SKM-1 (cell line): ENCODE measurements around the gene BICDL1.
A peak's percentile ranks its signal among the peaks of the same experiment; 100 is the strongest.
"Not testable (repeated sequence)": the region's sequence is repeated elsewhere in the genome, so short reads cannot be mapped to it uniquely, and the experiment has no call there.

ENCODE experiments used
- DNase-seq: peaks from one replicate; lab custom pipeline; 2025; ENCODE audit not compliant: unreplicated experiment; lab: John Stamatoyannopoulos, UW

Gene BICDL1

DNA sequence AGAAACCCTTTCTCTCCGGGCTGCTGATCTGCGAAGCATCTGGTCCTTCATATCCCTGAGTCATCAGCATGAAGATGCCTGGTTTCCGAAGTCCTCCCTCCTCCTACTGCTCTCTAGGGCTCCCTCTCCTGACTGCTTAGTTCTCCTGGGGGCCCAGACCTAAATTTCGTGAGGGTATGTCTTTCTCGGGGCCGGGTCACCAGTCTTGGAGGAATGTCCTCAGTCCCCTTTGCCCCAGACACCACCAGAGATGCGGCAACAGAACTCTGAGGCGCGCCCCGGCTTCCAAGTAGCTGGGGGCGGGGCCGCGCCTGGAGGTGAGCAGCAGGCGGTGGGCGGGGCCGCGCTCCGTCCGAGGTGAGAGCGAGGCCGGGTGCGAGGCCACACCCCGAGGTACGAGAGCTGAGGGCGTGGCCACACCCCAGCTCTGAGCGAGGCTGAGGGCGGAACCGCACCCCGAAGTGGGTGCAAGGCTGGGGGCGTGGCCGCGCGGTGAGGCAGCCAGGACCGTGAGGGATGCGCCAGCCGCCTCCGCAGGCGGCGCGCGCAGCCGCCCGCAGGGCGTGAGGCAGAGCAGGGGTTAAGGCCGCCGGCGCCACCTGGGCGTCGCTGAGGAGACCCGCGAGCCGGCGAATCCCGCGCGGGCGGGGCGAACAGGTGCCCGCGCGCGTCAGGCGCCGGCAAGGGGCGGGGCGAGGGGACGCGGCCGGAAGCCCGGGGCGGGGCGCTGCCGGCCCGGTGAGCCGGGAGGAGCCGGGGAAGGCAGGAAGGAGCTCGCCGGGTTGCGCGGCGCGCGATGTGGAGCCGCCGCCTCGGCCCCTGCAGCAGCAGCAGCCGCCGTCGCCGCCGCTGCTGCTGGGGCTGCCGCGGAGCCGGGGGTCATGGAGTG lies at the start of gene BICDL1:
BICDL1 (plus strand) TSS at position 765 of the 889 bp plus-strand sequence. CDS start 633 bp downstream, outside the sequence.
- peak; percentile 39 for DNase-seq

- no peak for DNase-seq
These were observed 48.1 kb upstream of the BICDL1 start for GRCh38 chr12:119940897-119941296.

GRCh38 chr12:119942386-119942785 lies 46.6 kb upstream of the BICDL1 start:
- DNase-seq: no peak

- no peak for DNase-seq
These were observed 42.8 kb upstream of the BICDL1 start for GRCh38 chr12:119946213-119946612.

DNA sequence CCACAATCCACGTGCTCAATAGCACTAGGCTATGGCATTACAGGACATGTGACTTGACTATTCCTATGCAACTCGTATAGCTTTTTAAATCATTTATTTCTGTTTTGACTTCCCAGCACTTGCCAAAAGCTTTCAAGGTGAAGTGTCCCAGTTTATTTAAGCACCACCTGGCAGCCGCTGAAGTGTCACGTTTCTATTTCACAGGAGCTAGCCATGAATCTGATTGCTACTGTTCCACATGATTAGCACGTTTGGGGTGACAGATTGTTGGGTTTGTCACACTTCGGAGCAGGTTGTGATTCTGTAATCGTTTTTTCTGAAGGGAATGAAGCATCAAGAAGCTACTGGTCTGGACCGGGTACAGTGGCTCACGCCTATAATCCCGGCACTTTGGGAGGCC lies 39.9 kb upstream of the BICDL1 start:
- DNase-seq: no peak

DNA sequence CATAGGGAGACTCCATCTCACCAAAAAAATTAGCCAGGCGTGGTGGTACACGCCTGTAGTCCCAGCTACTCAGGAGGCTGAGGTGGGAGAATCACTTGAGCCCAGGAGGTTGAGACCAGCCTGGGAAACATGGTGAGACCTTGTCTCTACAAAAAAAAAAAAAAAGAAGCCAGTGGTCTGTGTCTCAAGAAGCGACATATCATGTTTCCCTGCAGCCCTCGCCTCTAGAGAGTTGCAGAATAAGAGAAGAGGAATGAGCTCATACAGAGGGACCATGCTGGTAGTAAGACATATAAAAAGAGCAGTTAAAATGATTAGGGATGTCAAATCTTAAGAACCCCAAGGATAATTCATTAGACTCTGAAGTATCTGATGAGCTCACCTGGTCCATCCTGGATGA lies 39.4 kb upstream of the BICDL1 start:
- no peak for DNase-seq

- no peak for DNase-seq
These were observed 33.0 kb upstream of the BICDL1 start for GRCh38 chr12:119956047-119956446.

- DNase-seq: no peak
These were observed 31.9 kb upstream of the BICDL1 start for GRCh38 chr12:119957135-119957534.

DNA sequence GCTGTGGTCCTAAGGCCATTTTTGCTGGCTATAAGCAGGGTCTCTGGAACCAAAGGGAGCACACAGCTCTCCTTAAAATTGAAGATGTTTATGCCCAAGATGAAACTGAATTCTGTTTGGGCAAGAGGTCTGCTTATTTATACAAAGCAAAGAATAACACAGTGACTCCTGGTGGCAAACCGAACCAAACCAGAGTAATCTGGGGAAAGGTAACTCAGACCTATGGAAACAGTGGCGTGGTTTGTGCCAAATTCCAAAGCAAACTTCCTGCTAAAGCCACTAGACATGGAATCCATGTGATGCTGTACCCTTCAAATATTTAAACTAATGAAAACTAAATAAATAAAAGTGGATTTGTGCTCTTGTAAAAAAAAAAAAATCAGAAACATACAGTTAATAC lies 29.6 kb upstream of the BICDL1 start:
- no peak for DNase-seq

- DNase-seq: no peak
These were observed 24.9 kb upstream of the BICDL1 start for GRCh38 chr12:119964123-119964522.

GRCh38 chr12:119964929-119965328 lies 24.1 kb upstream of the BICDL1 start:
- DNase-seq: no peak

GRCh38 chr12:119980242-119980641 lies 8.8 kb upstream of the BICDL1 start:
- no peak for DNase-seq

DNA sequence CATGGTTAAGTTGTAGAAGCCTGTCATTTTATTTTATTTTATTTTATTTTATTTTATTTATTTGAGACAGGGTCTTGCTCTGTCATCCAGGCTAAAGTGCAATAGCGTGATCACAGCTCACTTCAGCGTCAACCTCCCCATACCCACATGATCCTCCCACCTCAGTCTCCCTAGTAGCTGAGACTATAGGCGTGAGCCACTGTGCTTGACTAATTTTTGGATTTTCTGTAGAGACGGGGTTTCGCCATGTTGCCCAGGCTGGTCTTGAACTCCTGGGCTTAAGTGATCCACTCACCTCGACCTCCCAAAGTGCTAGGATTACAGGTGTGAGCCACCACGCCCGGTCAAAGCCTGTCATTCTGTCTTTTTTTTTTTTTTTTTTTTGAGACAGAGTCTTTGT lies 8.3 kb upstream of the BICDL1 start:
- DNase-seq: not testable (repeated sequence)

GRCh38 chr12:119989361-119989730 lies 310 bp downstream of the BICDL1 start:
- no peak for DNase-seq

DNA sequence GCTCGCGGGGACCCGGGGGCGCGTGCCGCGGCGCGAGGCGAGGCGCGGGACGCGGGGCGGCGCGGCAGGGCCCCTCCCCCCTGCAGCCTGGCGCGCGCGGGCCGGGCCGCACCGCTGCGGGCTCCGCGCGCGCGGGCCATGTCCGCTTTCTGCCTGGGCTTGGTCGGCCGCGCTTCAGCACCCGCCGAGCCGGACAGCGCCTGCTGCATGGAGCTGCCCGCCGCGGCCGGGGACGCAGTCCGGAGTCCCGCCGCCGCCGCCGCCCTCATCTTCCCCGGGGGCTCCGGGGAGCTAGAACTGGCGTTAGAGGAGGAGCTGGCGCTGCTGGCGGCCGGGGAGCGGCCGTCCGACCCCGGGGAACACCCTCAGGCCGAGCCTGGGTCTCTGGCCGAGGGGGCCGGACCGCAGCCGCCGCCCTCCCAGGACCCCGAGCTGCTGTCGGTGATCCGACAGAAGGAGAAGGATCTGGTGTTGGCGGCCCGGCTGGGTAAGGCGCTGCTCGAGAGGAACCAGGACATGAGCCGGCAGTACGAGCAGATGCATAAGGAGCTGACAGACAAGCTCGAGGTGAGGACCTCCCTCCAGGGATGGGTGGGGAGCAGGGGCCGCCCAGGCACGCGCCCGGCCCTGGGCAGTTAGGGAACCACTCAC lies 820 bp downstream of the BICDL1 start:
- no peak for DNase-seq

GRCh38 chr12:119990382-119990874 lies 1.4 kb downstream of the BICDL1 start:
- no peak for DNase-seq

- DNase-seq: no peak
These were observed 3.2 kb downstream of the BICDL1 start for GRCh38 chr12:119992129-119992705.

GRCh38 chr12:119994892-119995658 lies 6.0 kb downstream of the BICDL1 start:
- DNase-seq: no peak

GRCh38 chr12:119996417-119996816 lies 7.4 kb downstream of the BICDL1 start:
- no peak for DNase-seq

- DNase-seq: no peak
These were observed 9.6 kb downstream of the BICDL1 start for GRCh38 chr12:119998471-119999245.
